Measurements from ENCODE around the gene CDC34.

CDC34 gene

DNA sequence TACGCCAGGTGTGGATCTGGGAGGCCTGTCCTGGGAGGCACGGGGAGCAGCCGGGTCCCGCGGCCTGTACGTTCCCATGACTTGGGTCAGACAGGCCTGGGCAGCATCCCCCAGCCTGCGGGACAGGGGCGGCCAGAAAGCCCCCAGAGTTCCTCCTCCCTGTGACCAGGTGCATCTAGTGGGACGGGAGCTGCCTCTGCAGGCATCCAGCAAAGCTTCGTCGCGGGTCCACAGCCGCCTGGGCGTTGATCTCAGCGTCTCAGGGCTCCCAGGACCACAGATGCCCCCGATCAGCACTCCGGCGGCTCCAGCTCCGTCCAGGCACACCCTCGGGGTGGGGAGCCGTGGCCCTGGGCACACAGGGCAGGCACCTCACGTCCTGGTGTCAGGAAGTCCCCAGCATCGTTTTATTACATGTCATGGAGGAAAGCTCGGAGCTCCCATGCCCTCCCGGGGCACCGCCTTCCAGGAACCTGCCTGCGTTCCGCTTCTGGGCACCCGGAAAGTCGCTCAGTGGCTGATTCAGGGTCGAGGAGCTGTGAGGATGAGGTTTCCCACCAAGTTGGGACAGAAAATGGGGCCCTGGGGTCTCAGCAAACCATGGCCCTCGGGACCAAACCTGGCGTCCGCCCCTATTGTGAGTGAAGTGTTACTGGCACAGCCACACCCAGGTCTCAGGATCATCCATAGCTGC lies 10.8 kb downstream of the CDC34 start:
- no peak for DNase-seq (ENCODE audit: low read depth)

DNA sequence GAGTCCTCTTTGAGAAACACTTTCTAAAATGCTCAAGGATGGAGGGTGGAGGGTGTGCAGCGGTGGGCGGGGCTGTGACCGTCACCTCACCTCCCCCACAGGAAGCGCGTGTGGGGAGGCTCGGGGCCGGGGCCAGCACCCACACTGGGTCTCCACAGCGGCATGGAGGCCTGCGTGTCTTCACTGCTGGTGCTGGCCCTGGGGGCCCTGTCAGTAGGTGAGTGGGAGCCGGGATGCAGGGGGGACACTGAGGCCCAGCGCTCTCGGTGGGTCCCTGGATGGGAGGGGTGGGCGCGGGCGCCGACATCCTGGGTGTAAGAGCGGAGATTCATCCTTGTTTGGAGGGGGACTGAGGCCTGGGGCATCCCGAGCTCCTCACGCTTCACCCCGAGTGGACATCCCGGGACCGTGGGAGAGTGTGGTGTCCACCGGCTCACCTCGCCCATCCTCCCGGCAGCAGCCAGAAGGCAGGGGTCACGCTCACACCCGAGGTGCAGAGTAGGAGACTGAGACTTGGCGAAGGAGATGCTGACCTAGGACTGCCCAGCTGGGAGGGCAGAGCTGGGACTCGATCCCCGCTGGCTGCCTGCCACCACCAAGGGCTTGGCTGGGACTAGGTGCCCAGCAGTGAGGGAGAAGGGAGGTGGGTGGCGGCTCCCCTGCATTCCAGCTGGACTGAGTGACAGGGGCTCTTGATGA lies 12.5 kb downstream of the CDC34 start, which contains the start of gene GZMM:
GZMM (plus strand) TSS at position 144 of the 699 bp plus-strand sequence; CDS start at position 163, 19 bp downstream.
- peak; percentile 48 for DNase-seq (ENCODE audit: low read depth)

DNA sequence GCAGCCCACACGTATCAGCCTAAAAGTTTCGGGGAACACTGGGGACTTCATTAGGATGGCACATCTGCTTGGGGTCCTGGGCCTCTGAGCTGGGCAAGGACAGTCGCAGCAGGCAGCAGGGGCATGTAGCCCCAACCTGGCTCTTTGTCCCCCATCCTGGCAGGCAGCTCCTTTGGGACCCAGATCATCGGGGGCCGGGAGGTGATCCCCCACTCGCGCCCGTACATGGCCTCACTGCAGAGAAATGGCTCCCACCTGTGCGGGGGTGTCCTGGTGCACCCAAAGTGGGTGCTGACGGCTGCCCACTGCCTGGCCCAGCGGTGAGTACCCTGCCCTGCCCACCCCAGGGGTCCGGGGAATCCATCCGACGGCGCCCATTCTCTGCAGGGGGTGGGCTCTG lies 15.6 kb downstream of the CDC34 start:
- no peak for DNase-seq (ENCODE audit: low read depth)

DNA sequence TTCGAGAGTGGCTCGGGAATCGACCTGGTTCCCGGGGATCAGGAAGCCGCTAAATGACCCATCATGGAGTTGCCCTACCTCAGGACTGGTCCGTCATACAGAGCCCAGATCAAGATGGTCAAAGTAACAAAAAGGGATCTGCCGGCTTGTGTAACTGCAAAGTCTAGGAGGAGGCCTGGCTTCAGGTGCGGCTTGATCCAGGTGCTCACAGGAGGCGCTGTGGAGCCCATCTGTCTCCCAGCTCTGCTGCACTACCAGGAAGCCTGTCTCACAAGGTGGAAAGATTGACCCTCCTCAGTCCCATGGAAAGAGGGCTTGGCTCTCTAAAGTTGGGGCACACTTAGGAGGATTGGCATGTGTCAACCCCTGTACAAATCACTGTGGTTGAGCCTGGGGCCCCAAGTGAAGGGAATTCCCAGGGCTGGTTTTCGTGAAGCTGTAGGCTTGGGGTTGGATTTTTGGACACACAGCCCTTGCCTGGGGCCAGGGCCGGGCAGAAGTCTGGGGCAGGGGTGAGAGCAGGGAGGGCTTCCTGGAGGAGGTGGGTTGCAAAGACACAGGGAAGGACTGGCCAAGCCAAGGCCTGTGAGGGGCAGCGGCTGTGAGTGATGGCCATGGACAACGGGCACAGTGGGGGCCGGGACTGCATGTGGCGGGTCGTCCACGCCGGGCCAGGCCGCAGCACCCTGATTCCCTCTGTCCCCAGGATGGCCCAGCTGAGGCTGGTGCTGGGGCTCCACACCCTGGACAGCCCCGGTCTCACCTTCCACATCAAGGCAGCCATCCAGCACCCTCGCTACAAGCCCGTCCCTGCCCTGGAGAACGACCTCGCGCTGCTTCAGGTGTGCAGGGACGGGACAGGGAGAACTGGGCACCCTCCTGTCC lies 16.5 kb downstream of the CDC34 start:
- DNase-seq (ENCODE audit: low read depth) = no peak

DNA sequence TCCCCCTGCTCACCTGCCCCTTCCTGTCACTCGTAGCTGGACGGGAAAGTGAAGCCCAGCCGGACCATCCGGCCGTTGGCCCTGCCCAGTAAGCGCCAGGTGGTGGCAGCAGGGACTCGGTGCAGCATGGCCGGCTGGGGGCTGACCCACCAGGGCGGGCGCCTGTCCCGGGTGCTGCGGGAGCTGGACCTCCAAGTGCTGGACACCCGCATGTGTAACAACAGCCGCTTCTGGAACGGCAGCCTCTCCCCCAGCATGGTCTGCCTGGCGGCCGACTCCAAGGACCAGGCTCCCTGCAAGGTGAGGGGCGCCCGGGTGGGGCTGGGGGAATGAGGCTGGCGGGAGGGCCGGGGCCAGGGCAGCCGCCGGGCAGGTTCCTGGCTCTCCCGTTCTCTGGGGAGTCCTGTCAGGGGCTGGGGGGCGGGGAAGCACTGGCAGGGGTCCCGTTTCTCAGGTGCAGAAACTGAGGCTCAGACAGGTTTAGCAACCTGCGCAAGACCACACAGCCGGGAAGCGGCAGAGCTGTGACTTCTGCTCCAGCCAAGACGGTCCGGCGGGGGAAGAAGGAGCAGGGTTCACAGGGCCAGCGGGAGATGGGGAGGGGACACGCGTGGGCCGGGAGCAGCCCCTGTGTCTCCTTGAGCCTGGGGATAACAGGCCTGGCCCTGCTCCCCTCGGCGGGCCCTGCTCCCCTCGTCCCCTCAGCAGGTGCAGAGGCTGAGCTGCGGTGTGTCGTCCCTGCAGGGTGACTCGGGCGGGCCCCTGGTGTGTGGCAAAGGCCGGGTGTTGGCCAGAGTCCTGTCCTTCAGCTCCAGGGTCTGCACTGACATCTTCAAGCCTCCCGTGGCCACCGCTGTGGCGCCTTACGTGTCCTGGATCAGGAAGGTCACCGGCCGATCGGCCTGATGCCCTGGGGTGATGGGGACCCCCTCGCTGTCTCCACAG lies 17.6 kb downstream of the CDC34 start:
- no peak for DNase-seq (ENCODE audit: low read depth)

DNA sequence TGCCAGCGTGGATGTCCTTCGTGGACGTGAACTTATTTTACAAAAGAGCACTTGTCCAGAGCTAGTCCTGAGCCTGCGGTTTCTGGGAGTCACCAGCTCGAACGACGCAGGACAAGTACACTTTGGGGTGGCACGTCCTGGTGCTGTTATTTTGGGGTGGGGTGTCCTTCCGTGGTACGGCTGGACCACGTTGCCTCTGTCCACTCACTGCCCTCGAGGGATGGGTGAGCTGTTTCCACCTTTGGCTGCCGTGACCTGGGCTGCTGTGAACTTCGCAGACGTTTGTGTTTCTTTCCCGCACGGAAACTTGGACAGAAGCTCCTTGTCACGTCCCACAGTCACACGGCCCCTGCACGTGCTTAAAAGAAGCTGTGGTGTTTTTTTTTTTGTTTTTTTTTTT lies 23.3 kb downstream of the CDC34 start:
- no peak for DNase-seq (ENCODE audit: low read depth)

DNA sequence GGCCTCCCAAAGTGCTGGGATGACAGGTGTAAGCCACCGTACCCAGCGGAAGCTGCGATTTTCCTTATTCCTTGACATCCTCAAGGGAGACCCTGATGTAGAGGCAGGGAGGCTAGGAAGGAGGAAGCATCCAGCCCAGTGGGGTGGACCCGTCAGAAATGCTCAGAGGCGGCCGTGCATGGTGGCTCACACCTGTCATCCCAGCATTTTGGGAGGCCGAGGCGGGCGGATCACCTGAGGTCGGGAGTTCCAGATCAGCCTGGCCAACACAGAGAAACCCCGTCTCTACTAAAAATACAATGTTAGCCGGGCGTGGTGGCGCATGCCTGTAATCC lies 23.9 kb downstream of the CDC34 start:
- no peak for DNase-seq (ENCODE audit: low read depth)

DNA sequence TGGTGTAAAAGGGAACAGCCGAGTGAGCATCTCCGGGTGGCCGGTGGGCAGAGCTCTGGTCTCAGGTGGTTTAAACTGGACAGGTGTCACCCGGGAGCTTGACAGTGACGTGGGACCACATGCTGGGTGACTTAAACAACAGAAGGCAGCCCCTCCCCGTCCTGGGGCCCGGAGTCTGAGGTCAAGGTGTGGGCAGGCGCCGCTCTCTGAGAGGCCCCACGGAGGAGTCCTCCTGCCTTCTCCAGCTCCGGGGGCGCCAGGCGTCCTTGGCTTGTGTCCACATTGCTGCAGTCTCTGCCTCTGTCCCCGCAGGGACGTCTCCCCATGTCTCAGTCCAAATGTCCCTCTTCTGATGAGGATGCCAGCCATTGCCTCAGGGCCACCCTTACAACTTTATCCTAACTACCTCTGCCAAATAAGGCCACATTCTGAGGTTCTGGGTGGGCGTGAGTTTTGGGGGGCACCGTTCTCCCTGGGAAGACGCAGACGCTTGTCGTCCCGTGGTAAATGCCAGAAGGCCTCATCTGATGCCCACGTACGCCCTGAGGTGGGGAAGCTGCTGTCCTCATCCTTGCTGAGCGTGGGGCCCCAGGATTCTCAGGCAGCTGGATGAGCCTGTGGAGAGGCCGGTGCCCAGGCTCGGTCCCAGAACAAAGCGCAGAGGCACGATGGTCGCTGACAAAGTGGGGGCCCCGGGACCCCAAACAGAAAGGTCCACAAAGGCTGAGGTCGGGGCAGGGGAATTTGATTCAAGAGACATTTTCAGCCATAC lies 25.2 kb downstream of the CDC34 start:
- no peak for DNase-seq (ENCODE audit: low read depth)

DNA sequence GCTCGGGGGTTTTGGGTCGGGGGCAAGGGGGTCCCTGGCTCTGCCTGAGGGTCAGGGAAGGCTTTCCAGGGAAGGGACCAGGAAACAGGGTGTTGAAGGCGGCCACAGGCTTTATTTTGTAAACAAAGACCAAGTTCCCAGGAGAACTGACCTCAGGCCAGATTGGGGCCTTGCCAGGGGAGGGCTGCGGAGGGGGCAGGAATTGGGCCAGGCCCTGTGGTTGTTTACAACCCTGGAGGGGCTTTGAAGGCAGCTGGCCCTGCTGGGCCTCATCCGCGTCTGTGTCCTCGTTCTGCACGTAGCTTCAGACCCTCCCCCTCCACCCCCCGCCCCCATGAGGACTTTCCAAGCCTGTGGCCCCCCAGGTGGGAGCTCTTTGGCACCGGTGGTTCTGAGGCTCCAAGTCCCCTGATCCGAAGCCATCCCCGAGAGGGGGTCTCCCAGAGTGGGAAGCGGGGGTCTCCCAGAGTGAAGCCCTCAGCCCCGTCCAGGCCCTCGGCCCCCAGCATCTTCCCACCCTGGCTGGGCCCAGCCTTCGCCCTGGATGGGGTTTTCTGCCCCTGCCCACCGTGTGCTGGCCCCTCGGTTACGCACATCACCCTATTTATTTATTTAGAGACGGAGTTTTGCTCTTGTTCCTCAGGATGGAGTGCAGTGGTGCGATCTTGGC lies 27.3 kb downstream of the CDC34 start:
- DNase-seq (ENCODE audit: low read depth) = no peak

DNA sequence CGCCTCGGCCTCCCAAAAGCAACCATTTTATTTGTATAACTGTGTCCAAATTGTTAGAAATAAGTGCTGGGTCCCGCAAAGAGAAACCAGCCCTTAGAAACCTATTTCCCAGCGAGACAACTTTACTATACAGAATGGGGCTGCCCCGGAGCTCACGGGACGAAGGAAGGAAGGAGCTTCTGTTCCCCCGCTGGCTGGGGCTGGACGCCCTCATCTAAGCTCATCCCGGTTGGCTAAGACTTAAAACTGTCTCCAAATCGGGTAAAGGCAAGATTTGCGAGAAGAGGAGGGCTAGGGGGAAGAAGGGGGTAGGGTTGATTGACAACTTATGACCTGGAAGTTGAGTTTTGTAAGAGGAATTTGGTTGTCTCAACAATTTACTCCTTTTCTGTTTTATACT lies 28.6 kb downstream of the CDC34 start:
- DNase-seq (ENCODE audit: low read depth) = no peak

DNA sequence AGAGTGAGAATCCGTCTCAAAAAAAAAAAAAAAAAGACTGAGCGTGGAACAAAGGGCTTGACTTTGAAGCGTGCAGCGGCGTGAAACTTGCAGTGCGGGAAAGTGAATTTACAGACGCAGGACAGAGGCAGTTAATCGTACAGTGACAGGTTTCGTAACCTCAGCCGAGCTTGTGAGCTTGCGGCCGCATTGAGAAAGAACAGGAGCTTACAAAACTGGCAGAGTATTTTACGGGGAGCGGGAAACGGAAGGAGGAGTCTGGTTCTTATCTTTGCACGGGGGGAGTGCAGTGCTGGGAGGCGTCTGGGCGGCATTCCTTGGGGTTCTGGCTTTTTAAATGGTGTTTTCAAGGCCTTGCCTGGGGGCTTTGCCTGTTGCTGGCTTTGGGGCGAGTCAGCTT lies 34.8 kb downstream of the CDC34 start:
- DNase-seq (ENCODE audit: low read depth) = no peak

DNA sequence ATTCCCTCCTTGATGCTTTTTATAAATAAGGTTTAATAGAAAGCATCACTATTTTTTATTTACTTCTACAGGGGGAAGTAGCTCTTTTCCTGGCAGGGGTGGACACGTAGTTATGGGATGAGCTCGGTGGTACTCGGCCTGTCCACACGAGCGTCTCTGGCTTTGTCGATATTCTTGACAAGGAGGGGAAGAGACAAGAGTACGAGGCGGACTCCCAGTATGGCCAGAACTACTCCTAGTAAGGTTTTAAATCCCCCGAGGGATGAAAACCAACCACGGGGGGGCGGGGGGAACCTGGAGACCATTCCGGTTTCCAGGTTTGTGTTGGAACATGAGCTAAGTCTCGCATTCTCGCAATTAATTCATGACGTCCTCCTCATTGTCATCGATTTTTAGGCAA lies 35.3 kb downstream of the CDC34 start:
- DNase-seq (ENCODE audit: low read depth) = no peak

DNA sequence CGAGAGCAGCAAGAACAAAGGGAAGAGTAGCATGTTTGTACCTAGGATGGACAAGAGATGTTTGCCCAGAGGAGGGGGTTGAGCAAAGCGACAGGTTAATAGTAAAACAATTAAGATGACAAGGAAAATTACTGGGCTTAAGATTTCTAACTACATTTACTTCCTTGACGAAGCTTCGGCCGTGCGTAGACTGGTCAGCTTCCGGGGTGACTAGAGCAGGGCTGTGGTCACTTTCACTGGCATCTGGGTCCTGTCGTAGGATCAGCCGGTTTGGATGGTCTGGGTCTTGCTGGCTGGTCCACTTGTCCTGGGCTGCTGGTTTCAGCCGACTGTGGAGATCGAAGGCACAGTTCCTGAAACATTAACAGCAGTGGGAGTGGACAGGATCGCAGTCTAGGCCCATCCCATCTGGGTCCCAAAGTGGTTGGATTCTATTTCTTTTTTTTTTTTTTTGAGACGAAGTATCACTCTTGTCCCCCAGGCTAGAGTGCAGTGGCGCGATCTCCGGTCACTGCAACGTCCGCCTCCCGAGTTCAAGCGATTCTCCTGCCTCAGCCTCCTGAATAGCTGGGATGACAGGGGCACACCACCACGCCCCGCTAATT lies 35.8 kb downstream of the CDC34 start:
- DNase-seq (ENCODE audit: low read depth) = no peak

DNA sequence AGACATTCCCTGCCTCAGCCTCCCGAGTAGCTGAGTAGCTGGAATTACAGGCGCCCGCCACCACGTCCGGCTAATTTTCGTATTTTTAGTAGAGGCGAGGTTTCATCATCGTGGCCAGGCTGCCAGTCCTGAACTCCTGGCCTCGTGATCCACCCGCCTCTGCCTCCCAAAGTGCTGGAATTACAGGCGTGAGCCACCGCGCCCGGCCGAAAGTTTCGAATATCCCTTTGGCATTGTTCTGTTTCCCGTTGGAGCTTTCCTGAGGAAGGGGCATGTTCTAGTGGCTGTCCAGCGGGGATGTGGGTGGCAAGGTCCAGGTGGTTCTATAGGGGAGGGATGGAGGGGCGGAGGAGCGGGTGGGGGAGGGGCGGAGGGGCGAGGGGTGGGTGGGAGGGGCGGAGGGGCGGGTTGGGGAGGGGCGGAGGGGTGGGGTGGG lies 38.7 kb downstream of the CDC34 start:
- no peak for DNase-seq (ENCODE audit: low read depth)

DNA sequence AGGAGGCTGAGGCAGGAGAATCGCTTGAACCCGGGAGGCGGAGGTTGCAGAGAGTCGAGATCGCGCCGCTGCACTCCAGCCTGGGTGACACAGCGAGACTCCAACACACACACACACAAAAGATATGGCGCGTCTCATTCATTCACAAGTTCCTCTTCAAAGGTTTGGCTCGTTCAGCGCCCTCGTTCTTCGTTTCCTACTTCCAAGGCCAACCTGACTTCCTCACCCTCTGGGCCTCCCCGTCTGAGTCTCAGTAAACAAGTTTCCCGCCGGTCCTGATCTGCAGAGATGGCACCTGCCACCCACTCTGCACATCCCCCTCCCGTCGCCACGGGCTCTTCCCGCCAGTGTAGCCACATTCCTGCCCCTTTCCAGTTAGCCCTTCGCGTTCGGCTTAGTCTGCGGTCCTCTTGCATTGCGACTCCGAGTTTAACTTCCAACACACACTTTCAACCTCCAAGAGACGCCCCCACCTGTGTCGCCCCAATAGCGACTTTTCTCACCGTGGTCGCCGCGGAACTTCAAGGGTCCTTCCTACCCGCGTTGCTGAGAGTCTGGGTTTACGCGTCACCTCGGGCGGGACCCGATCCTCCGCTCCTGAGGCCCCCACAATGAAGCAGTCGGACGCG lies 39.5 kb downstream of the CDC34 start:
- DNase-seq (ENCODE audit: low read depth) = no peak

DNA sequence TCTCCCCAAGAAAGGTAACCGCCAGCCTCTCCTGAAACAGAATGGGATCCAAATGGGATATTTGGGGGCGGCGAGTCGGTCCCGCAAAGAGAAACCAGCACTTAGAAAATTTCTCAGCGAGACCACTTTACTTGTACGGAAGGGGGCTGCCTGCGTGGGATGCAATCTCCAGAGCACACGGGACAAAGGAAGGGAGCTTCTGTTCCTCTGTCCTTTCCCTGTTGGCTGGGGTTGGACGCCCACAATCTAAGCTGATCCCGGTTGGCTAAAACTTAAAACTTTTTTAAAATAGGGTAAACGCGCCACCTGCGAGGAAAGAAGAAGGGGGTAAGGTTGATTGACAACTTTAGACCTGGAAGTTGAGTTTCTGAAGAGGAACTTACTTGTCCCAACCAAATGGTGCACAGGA lies 40.0 kb downstream of the CDC34 start:
- no peak for DNase-seq (ENCODE audit: low read depth)

DNA sequence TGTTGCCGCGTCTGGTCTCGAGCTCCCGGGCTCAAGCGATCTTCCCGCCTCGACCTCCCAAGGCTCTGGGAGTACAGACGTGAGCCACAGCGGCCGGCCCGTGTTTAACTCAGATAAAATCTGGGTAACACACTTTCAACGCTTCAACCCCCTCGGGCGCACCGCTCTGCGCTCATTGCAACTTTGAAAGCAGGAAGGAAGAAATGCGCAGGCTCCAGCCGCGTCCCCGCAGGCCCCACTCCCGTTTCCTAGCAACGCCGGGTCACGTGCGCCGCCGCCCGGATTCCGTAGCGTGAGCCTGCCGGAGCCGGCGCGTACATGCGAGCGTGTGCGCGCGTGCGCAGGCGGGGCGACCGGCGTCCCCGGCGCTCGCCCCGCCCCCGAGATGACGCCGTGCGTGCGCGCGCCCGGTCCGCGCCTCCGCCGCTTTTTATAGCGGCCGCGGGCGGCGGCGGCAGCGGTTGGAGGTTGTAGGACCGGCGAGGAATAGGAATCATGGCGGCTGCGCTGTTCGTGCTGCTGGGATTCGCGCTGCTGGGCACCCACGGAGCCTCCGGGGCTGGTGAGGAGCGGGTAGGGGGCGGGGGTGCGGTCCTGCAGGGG lies 40.7 kb downstream of the CDC34 start, which contains the start of gene BSG:
BSG (plus strand) TSS at position 457 of the 603 bp plus-strand sequence; CDS start at position 496, 39 bp downstream.
- DNase-seq (ENCODE audit: low read depth) = peak; percentile 97

DNA sequence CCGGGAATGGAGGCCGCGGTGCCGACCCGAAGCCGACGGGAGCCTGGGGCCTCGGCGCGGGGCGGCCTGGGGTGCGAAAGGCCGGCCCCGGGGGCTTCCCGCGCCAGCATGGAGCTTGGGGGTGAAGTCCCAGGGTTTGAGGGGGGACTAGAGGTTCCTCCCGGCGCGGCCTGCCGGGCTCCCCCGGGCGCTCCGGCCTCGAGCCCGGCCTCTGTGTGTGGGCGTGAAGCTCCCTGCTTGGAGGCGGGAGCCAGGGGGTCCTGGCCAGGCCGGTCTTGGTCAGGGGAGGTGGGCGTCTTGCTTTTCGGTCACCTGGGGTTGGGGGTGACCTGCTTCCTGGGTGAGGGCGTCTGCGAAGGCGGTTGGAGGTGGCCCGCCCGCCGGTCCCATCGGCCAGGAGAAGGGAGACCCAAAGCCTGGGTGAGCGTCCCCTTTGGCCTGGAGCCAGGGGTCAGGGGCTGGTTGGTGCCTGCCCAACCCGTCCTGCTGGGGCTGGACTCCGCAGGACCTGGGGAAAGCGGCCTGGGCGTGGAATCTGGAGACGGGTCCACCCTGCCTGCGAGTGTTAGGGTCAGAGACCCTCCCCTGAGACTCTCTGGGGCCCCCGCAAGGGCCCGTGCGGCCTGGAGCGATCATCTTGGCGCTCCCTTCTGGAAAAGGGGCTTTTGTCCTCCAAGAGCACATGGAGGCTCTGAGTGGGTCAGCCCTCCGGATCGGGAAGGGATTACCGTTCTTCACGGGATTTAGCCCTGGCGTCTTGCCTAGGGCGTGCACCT lies 41.4 kb downstream of the CDC34 start:
- DNase-seq (ENCODE audit: low read depth) = no peak
